ENCODE results near the gene MKRN2OS.

MKRN2OS gene

DNA sequence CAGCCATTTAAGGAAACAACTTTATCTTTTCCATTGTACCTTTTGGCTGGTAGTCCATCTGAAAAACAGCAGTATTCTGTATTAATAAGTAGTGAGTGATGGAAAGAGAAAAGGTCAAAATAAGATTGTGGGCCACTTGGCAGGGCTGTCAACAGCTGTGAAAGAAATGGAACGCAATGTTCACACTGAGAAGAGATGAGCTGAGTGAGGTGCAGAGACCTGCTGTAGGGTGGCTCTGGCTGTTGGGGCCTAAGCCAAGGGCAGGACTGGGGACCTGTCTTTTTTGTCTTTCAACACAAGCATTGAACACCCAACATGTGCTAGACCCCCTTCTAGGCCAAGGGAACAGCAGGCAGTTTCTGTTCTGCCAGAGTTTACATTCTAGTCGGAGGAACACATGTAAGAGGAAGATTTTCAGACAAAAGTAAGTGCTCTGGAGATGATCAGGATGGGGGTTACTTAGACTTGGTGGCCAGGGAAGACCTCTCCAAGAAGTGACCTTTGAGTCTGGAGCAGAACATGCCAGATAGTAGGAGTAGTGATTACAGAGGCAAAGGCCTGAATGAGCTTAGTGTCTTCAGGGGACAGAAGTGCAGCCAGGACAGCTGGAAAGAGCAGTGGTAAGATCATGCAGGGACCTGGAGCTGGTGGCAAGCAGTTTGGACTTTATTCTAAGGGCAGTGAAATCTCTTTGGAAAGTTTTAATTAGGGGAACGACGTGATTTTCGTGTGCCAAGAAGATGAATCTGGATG lies 31.4 kb downstream of the MKRN2OS start:
- DNase-seq (ENCODE audit: low read depth in 3 of 3): no peak

DNA sequence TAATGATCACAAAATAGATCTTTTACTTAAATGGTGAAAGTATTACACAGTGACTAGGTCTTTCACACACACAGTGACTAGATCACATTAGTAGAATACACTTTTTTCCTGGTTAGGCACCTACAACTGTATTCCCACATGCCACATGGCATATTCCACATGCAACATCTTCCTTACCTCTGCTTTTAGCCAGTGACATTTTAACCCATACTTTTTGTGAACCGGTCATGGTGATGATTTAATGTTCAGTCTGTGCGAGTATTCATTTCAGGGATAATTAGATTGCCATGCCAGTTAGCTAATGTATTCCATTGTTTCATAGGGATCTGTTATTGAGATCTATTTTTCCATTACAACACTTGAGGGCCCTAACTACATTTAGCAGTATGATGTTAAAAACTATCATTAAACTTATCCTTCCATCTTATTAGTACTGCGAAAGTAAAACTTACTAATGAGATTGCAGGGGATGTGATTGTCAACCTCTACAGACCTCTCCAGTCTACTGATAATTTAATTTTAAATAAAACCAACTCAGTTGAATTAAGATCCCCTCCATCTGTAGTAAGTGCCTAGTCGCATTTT lies 32.7 kb downstream of the MKRN2OS start:
- DNase-seq (ENCODE audit: low read depth in 3 of 3): no peak

DNA sequence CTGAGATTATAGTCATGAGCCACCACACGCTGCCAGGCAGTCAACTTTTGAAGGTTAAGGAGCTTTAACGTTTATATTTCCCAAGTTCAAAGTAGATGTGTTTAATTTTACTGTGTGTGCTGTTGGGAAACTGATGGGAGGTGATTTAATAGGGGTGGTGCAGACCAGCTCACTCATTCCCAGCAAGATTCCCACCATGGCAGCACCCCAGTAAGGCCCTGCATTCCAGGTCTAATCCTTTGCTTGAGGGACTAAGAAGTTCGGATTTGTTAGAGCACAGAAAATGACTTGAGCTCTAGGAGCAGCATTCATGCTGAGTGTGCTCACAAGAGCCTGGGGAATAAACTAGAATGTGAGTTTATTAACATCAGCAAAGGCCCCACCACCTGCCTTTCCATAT lies 35.8 kb downstream of the MKRN2OS start:
- no peak for DNase-seq (ENCODE audit: low read depth in 3 of 3)

DNA sequence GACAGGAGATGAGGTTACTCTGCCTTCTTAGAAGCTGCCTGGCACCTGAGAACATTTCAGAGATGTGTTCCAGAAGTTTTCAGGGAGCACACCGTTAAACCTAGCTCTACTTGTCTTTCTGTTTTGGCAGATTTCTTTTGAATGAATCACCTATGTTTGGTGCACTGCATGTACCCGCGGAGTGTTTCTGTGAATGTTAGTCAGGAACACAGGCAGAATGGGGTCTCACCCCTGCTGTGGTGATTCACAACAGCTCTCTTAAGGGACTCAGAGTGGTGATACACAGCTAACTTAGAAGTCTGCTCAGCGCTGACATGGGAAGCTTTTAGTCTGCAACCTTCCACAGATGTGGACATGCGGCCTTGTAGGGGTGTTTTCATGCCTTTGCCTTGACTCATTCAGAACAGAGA lies 37.0 kb downstream of the MKRN2OS start:
- no peak for DNase-seq (ENCODE audit: low read depth in 3 of 3)

DNA sequence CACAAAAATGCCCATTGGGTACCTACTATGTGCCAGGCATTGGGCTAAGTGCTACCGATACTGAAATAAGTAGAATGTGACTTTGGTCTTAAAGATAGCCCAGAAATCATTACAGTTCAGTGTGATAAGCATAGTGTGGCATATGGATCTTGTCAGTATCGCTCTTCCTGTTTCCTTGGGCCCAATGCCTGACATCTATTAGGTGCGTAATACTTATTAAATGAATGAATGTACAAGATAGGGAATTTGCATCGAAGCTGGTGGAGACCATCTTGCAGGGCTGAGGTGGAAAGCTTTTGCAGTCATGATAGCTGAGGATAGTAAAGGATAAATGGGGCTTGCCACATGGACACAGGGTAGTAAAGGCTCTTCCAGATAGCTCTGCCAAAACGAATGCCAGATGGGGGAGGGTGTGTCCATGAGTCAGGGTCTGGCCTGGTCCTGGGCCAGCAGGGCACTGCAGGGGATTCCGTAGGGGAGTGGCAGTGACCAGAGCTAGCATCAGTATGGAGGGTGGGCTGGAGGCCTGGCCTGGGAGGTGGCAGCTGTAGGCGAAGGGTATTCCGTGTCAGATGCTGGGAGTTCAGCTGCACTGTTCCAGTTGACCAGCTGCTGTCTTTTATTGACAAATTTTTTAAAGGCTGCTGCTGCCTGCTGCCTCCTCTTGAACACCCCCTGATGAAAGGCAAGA lies 37.6 kb downstream of the MKRN2OS start:
- no peak for DNase-seq (ENCODE audit: low read depth in 3 of 3)

DNA sequence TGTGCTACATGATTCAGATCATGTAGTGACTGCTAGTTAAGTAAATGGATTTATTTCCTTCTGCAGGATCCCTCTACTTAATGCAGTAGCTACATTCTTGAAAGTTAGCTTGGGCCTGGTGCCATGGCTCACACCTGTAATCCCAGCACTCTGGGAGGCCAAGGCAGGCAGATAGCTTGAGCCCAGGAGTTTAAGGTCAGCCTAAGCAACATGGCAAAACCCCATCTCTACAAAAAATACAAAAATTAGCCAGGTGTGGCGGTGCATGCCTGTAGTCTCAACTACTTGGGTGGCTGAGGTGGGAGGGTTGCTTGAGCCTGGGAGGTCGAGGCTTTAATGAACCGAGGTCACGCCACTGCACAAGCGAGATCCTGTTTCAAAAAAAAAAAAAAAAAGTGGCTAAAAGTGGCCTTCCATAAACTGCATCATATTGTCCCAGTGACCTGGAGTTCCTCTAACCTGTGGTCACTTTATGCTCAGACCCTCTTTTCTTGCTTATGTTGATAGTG lies 39.0 kb downstream of the MKRN2OS start:
- DNase-seq (ENCODE audit: low read depth in 3 of 3): no peak

DNA sequence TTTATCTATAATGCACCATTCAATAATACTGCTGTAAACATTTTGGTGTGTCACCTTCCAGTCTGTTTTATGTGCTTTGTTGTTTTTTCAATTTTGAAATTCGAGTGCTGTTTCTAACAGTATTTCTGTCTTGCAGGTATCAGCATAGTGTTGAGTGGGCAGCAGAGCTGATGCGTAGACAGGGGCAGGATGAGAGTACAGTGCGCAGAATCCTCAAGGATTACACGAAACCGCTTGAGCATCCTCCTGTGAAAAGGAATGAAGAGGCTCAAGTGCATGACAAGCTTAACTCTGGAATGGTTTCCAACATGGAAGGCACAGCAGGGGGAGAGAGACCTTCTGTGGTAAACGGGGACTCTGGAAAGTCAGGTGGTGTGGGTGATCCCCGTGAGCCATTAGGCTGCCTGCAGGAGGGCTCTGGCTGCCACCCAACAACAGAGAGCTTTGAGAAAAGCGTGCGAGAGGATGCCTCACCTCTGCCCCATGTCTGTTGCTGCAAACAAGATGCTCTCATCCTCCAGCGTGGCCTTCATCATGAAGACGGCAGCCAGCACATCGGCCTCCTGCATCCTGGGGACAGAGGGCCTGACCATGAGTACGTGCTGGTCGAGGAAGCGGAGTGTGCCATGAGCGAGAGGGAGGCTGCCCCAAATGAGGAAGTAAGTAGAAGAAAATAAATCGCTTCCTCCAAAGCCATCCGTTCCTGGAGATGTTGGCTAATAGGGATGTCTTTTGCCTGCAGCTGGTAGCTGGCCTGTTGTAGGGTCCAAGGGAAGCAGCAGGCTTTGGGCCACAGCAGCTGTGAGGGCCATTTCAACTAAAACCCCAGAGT lies 42.0 kb downstream of the MKRN2OS start:
- DNase-seq (ENCODE audit: low read depth in 3 of 3): no peak

DNA sequence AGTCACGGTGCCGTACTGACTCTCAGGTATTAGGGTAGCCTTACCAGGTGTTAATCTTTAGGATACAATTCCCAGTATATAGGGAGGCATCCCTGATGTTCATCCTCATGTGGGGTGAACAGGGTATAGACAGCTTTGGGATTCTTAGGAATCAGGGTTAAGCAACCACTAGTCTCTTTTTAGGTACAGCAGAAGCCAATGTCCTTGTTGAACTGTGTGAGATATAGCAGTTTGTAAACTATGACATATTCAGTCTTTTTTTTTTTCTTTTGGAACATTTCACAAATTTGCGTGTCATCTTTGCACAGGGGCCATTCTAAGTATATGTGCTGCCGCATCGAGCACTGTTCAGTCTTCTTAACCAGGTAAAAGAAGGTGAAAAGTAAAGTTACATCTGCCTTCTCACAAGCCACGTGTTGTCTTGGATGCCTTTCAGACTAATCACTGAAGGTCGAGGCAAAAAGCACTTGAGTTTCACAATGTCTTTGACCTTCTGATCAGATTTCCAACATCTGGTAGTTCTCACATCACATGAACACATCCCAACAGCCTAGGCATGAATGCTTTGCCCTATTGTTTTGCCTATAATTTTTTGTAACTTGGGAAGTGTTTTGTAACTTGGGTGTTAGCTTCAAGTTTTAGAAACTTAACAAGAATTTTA lies 43.8 kb downstream of the MKRN2OS start:
- DNase-seq (ENCODE audit: low read depth in 3 of 3): no peak

DNA sequence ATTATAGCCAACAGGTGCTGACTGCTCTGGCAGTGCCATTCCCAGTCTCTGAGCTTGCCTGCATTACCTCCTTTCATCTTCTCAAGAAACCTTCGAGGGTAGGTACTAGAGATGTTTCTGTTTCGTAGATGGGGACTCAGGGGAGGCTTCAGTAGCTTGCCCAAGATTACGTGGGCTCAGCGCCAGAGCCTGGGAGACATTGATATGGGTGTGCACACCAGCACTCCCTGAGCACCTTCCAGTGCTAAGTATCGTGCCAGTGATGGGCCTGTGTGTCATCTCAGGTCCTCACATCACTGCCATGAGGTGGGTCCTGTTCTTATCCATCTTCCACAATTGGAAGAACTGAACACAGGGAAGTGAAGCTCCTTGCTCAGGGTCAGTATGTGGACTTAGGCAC lies 45.8 kb downstream of the MKRN2OS start:
- no peak for DNase-seq (ENCODE audit: low read depth in 3 of 3)

DNA sequence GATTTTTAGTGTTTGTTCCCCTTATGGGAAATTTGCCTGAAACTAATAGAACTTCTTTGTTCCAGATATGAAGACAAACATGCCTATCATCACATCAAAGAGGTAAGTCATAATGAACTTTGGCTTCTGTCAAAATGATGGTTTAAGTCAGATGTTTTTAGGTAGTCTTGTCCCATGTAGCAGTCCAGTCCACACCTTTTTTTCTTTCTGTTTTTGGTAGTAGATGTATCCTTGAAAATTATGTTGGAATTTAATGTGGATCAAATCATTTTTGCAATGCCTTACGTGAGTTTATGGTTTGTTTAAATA lies 48.9 kb downstream of the MKRN2OS start:
- no peak for DNase-seq (ENCODE audit: low read depth in 3 of 3)

DNA sequence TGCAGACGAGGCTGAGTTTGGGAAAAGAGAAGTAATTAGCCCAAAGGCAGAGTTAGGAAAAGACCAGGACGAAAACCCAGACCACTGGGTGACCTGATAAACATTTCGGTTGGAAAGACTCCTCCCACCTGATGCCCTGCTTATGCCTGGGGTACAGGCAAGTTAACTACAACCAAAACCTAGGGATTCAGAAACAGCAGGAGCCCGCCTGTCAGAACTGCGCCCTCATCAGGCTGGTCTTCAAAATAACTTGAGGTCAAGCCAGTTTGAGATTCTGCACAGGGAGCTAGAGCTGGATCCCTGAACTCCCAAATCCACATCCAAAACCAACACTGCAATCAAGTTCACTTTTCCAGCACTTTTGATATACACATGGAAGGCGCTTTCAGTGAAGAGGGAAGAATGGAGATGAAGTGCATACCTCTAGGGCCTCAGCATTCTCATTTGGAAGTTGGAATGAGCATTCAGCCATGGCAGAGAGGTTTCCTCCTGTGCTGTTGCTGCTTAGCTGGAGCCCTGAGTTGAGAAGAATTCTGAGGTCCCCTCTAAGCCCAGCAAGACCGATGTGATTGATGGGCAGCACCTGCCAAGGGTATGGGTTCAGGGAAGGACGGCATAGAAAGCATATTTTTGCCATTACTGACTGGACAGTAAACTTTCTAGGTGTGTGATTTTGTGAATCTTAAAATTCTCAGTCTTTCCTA lies 49.4 kb downstream of the MKRN2OS start:
- DNase-seq (ENCODE audit: low read depth in 3 of 3): no peak

DNA sequence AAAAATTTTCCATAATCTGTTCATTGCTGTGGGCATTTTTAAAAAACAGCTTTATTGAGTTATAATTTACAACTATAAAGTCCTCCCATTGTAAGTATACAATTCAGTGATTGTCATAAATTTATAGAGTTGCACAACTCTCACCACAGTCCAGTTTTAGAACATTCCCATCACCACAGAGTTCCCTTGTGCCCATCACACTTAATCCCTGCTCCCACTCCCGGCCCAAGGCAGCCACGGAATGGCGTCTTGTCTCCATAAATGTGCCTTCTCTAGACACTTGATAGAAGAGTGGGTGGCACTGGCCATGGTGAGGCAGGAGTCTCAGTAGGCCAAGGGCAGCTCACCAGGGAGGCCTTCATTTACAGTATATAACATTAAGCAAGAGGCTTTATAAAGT lies 54.8 kb downstream of the MKRN2OS start:
- DNase-seq (ENCODE audit: low read depth in 3 of 3): no peak

DNA sequence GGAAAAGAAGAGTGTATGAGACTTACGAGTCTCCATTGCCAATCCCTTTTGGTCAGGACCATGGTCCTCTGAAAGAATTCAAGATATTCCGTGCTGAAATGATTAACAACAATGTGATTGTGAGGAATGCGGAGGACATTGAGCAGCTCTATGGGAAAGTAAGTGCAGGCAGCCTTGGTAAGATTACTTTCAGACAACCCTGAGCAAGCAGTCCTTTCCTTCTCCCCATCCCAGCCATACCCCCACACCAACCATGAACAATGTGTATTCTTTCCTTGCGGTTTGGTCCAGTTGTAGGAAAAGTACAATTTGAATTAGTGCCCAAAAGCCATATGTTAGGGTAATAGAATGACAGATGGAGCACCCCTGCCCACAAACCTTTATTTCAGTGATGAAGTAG lies 55.5 kb downstream of the MKRN2OS start:
- DNase-seq (ENCODE audit: low read depth in 3 of 3): no peak

Data from stimulated activated CD4-positive, alpha-beta T cell treated with anti-CD3 and anti-CD28 coated beads, TNF-alpha, amount 100 ng/mL, for 48 hours (primary cell).